Measurements from ENCODE around the gene NR1D1.
A peak's percentile ranks its signal among the peaks of the same experiment; 100 is the strongest.

Gene NR1D1

DNA sequence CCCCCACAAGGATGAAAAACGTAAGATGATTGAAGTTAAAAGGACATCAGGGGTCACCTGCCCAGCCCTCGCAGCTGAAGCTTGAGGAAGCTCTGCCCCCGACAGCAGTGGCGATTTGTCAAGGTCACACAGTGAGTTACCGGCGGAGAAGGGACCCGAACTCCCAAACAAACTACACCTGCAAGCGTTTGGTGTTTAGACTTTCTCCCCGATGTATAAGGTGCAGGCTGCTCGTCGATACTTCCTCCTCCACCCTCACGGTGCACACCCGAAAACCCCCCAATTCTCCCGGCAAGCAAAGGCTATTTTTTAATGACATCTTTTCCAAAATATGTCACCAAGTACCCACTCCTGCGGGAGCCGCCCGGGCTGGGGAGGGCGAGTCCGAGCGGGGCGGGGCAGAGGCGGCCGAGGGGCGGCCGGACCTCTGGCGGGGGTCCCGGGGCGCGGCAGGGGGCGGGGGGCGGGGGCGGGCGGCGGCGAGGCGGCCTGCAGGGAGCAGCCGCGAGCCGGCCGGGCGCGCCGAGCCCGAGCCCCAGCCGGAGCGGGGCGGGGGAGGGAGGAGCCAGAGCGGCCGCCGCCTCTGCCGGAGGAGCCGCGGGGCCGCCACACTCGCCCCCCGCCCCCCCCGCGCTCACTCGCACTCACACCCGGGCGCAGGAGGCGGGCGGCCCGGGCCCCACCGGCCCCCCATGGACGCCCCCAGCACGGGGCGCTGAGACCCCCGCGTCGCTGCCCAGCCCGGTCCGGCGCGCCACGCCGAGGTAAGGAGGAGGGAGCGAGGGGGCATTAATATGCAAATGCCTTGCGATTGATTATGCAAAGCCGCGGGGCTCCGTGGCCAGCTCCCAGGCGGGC is 37.8 kb downstream of the NR1D1 start, which contains the start of gene THRA:
THRA (plus strand) TSS at position 637 of the 858 bp plus-strand sequence. CDS start 11,524 bp downstream, outside the sequence.
- DNase-seq: peak; percentile 51

DNA sequence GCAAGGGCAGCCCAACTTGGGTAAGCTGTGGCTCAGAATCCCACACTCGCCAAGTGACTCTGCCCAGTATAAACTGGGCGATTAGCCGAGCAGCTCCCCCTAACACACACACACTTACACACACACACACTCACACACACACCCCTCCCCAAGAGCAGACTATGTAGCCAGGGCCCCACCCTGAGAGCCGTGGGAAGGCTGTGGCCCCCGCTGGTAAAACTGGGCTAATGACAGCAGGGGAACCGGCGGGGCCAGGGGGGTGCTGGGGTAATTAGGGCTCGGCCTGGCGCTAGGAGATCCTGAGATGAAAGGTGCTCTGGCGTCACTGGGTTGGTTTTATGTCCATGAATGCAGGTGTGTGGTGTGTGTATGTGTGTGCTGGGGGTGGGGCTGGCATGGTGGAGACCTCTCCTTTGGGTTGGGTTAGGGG is 38.8 kb downstream of the NR1D1 start:
- DNase-seq: no peak

DNA sequence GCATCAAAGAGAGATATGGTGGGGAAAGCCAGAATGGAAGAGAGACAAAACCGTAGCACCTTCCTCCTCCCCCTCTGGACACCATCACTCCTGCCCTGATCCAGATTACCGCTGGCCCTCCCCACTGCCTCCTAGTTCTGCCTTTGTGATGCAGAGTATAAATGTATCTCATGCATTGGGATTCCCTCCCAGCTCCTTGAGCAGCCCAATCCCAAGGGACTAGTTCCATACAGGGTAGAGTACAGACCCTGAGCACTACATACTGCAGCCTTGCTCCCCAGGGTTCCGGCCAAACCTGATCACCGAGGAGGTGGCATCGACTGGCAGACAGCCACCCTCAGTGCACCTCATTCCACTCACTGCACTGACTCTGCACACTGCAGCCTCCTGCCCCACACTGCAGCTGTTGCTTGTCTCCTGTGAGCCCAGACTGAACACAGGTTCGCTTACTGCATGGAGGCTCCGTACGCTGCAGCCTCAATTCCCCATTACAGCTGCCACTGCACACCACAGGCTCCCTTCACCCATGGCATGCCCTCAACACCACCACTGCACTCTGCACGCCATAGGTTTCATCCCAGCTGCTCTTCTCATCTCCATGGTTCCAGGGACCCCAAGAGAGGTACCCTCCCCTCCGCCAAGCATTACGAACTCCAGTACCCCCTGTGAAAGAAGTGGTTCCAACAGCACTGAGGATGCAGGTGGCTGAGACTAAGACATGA is 39.3 kb downstream of the NR1D1 start:
- DNase-seq: no peak

DNA sequence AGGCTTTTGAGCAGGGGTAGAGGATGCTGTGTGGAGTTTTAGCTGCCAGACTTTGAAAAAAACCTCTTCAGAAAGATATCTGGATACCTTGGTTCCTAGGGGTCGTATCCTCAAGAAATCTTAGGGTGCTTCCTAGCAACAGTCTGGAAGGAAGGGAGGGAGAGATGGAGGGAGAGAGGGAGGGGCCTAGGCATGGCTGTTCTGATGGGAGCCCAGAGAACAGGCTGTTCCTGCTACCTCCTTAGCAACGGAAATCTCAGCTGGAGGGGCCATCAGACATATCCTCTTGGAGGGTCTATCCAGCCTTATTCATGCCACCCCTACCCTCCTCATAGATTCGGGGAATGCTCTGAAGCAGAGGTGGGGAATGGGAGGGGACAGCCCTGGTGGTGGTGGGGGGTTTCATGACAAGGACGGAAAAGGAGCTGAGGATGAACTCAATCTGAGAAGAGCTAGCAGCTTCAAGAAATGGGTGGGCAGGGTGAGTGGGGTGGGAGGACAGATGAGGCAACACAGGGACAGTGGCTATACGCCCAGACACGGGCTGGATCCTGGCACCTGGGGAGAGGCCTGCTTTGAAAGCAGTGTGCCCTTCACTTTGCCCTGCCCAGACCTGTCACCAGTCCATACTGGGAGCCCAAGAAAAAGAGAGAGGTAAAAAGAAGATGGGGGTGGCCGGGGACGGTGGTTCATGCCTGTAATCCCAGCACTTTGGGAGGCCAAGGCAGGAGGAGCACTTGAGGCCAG is 40.5 kb downstream of the NR1D1 start:
- no peak for DNase-seq

DNA sequence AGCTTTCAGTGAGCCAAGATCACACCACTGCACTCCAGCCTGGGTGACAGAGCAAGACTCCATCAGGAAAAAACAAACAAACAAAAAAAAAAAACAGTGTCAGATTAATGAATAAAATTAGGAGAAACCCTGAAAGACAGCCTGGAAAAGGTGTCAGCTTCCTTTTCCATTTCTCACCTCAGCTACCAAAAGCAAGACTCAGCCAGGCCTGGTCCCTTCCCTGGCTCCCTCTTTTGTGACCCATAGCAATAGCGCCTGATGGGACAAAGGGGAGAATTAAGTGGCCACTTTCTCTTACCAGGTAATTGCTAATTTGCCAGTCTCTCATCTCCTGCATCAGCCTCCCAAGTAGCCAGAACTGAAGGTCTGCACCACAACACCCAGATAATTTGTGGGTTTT is 41.5 kb downstream of the NR1D1 start:
- DNase-seq: no peak

DNA sequence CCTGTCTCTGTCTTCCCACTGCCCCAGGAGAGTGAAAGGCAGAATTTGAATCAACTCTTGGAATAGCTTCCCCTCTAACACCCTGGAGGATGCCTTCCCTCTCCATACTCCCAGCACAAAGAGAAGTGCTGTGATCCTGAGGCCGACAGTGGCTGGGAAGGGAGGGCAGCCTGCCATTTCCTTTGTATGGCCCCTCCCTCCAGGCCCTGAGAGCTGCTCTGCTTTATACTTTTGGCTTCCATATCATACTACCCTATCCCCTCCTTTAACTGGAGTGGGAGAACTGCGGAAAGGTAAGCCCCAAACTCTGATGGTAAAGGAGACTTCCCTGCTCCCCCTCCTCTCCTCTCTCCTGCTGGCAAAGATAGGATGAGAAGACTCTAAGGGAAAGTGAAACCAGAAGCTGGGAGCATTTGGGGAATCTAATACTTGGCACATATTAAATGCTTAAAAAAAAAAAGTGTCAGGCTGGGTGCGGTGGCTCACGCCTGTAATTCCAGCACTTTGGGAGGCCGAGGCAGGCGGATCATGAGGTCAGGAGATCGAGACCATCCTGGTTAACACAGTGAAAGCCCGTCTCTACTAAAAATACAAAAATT is 42.1 kb downstream of the NR1D1 start:
- DNase-seq: no peak

DNA sequence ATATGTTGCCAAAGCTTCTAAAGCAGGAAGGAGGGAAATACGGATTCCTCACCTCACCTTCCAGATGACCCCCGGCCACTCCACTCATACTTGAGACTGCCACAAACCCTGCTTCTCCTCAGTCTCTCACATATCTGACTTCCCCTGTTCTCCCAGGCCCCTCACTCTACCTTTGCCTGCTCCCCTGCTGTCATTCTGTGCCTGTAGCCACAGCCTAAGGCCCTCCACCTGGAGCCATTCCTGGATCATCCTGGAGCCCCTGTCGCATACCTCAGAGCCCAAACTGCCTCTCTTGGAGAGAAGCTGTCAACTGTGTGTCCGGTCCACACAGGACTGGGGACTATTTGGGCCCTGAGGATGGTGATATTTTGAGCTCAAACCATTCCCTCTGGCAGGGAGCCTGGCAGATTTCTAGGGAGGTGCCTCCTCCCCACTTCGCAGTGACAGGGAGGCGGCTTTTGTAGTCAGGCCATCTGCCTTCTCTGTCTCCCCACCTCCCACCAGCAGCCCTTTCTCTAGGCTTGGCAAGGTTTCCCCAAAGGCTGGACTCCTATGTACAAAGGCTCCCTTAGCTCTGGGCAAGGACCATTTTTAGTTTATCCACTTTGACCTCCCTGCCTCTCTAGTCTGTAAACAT is 43.9 kb downstream of the NR1D1 start:
- no peak for DNase-seq

All from right kidney (tissue), 1 donor.